Pancreas (tissue), 10 donors: ENCODE measurements around the gene IL20RA. TPM values are rescaled to one million over a fixed set of nuclear protein-coding genes. Genes with fewer than 3 reads are reported as not detected.

Experiments used
- ATAC-seq, 4 donors: fragments of 200-7000 bp; cut with Tn5 transposase; one replicate each; pipeline versions ENCODE4 v1.8.0 to v1.9.1; 2020; ENCODE audit warnings: mild to moderate bottlenecking in 4 of 4, moderate library complexity in 4 of 4
- DNase-seq, 6 donors: peaks; one replicate each; pipeline ENCODE4 v3.0.0-alpha.2; 2020
- FAIRE-seq: peaks from 2 replicates; lab custom pipeline; 2012; peaks lifted over from hg19 to GRCh38; lab: Jason Lieb, UNC
- H3K27ac ChIP-seq, 4 donors: fragments of 200-600 bp; sonication (generic); 1 replicate in 3 of 4; 2 replicates in 1 of 4; pipeline versions ENCODE4 v1.5.0 to v1.8.0; 2020
- H3K27me3 ChIP-seq, 4 donors: fragments of 200-600 bp; one replicate each; pipeline ENCODE4 v1.8.0; 2021
- H3K36me3 ChIP-seq, 3 donors: fragments of 200-600 bp; sonication (generic) in 1 of 3; one replicate each; pipeline versions ENCODE4 v1.5.0 to v1.8.0; 2020 to 2021
- H3K4me1 ChIP-seq, 3 donors: fragments of 200-600 bp; one replicate each; pipeline ENCODE4 v1.8.0; 2021
- H3K4me3 ChIP-seq, 4 donors: fragments of 200-600 bp; sonication (generic) in 2 of 4; one replicate each; pipeline versions ENCODE4 v1.5.0 to v1.8.0; 2020 to 2021
- H3K9me3 ChIP-seq, 4 donors: fragments of 200-600 bp; one replicate each; pipeline ENCODE4 v1.8.0; 2021
- WGBS, 2 donors: extraction: QIAGEN DNeasy Blood & Tissue Kit; methylation state at CpG; one replicate each; pipeline ENCODE4 v1.1.7; 2013; 5-methylcytosine and 5-hydroxymethylcytosine counted together
- intact Hi-C, 3 donors: fragments of 100-400 bp; cut with DNase I; formaldehyde crosslinking; loops; one replicate each; pipeline versions ENCODE4 v1.11.1 to v1.14.2; 2022
- polyA plus RNA-seq, 2 donors: library from polyadenylated mRNA; stranded (reverse); fragments of 200-250 nt; gene quantifications; one replicate each; pipeline ENCODE4 v1.2.3, GENCODE V29; 2013
- total RNA-seq, 6 donors: library from RNA; stranded (reverse); fragmentation: NEBNext Ultra II Directional in 4 of 6; extraction: Animal tissue kit (Norgen Biotek cat#: 25700) in 4 of 6; gene quantifications; one replicate each; pipeline versions ENCODE4 v1.2.1 to v1.2.4, GENCODE V29; 2021 to 2023
- TF ChIP-seq, protein P1 (sequence below), 4 donors: fragments of 200-600 bp; sonication (generic) in 3 of 4; IDR thresholded peaks; one replicate each; pipeline versions ENCODE4 v1.5.0 to v1.8.0; 2021; ENCODE audit warnings: antibody characterized with exemption in 4 of 4
- donor health status: healthy with polysubstance abuse.
- donor health status: DM: no; HTN: no; CAD: no; lungs with moderate emphysema.
- donor health status: DM: no; HTN: no; CAD: no.
- donor health status: control.
- donor health status: control.
- donor health status: Bipolar disorder and iron deficiency.
- donor health status: DM: yes; HTN: yes; CAD: no.
- donor health status: DM: no; HTN: no; CAD: no.
- donor health status: DM: no; HTN: no; CAD: no.
- donor health status: DM: yes; HTN: yes; CAD: no.

IL20RA gene
- total and polyA plus RNA-seq, 8 donors, result 5.5 to 22.2 (median 9.0) TPM

DNA sequence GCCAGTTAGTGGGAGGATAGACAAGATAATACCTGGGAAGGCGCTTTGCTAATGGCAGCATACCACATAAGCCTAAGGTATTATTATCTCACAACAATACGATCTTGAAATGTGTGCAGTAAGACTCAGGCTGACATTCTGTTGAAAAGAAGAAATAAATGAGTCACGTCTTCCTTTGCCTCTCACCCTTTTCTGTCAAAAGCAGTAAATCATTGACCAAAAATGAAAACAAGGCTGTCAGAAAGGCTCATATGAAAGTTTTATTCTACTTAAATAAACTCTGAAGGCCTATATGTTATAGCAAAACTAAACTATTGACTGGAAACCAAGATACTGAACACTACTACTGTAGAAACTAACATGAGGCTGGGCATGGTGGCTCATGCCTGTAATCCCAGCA, 43.1 kb upstream of the IL20RA start:
- H3K36me3 ChIP-seq, result no peaks in the 10 kb centered on the region
- FAIRE-seq (no peak), DNase-seq (no peak), ATAC-seq (no peak)
- no peak overlapping the region for H3K27ac ChIP-seq
- H3K27me3 ChIP-seq, result peaks cover 0 to 3% (median 0%) of the 10 kb centered on the region in 4 donors
- TF ChIP-seq, protein P1, sequence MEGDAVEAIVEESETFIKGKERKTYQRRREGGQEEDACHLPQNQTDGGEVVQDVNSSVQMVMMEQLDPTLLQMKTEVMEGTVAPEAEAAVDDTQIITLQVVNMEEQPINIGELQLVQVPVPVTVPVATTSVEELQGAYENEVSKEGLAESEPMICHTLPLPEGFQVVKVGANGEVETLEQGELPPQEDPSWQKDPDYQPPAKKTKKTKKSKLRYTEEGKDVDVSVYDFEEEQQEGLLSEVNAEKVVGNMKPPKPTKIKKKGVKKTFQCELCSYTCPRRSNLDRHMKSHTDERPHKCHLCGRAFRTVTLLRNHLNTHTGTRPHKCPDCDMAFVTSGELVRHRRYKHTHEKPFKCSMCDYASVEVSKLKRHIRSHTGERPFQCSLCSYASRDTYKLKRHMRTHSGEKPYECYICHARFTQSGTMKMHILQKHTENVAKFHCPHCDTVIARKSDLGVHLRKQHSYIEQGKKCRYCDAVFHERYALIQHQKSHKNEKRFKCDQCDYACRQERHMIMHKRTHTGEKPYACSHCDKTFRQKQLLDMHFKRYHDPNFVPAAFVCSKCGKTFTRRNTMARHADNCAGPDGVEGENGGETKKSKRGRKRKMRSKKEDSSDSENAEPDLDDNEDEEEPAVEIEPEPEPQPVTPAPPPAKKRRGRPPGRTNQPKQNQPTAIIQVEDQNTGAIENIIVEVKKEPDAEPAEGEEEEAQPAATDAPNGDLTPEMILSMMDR (IDR thresholded peaks at IDR 0.05), result no peak
- H3K4me3 ChIP-seq, result no peak overlapping the region
- no peaks in the 10 kb centered on the region for H3K9me3 ChIP-seq
- WGBS, 2 donors, result 60 to 70% methylated on average over 3 of the region's 3 CpGs
- no peaks in the 10 kb centered on the region for H3K4me1 ChIP-seq
- intact Hi-C loops, result no loop called here

DNA sequence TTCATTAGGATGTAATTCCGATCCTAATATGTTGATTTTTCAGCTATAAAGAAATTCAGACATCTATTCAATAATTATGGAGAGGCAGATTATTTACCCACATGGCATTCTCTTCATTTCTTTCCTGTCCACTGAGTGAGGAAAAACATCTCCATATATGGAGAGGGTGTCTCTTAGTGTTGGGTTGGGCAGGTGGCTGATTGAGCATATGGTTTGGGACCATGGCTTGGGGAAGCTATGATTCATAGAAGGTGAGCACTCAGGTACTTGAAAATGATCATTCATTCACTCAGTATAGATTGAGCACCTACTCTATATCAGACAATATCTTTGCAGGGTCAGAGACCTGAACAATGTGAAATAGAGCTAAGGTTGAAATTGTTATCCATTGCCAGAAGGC, 41.3 kb upstream of the IL20RA start:
- FAIRE-seq (no peak), DNase-seq (no peak), ATAC-seq (no peak)
- peak overlapping the region in 1 of 4 donors; percentile 19 for H3K27ac ChIP-seq
- H3K27me3 ChIP-seq, result peaks cover 0 to 3% (median 0%) of the 10 kb centered on the region in 4 donors
- H3K9me3 ChIP-seq, result no peaks in the 10 kb centered on the region
- intact Hi-C loops, result no loop called here
- H3K4me1 ChIP-seq, result no peaks in the 10 kb centered on the region
- no peaks in the 10 kb centered on the region for H3K36me3 ChIP-seq
- no peak overlapping the region for H3K4me3 ChIP-seq
- WGBS, 2 donors, result 80 to 95% methylated on average over 1 of the region's 1 CpG
- TF ChIP-seq, protein P1 (IDR thresholded peaks at IDR 0.05), result no peak

DNA sequence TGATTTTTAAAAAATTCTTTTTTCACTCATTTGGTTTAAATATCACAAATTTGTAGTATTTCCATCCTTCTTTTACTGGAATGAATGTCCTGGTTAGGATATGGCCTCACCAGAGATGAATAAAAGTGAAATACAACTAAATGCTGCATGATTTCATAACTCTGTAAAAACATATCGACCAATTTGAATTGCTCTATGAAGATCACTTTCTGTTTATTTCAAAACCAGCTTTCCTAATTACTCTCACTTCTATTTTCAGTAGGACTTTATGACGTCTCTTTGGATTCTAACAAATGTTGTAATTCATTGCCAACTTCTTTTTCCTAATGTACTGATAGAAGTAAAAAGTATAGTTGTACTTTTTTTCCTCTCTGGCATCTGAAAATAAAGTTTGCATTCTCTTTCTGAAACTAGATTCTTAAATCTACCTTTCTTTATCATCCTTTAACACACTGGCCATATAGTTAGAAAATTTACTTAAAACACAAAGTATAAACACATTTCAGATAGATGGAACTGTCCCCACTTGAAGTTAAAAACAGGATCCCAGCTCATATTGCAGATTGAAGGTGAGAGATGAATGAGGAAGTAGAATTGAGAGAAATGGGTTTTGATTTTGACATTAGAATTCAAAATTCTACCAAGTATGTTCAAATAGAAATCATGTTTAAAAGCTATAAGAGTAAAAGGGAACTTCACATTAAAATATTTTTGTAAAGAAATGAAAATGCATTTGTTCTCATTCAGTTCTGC, 40.3 kb upstream of the IL20RA start:
- H3K4me3 ChIP-seq, result no peak overlapping the region
- peaks cover 0 to 3% (median 0%) of the 10 kb centered on the region in 4 donors for H3K27me3 ChIP-seq
- no peaks in the 10 kb centered on the region for H3K36me3 ChIP-seq
- H3K27ac ChIP-seq, result peak overlapping the region in 1 of 4 donors; percentile 19
- ATAC-seq, result no peak
- no peak for DNase-seq
- no peaks in the 10 kb centered on the region for H3K9me3 ChIP-seq
- no peaks in the 10 kb centered on the region for H3K4me1 ChIP-seq
- peak; percentile 9 for FAIRE-seq
- intact Hi-C loops, result no loop called here
- TF ChIP-seq, protein P1 (IDR thresholded peaks at IDR 0.05), result no peak
- WGBS, 2 donors, result 37 to 47% methylated on average over 2 of the region's 2 CpGs

GRCh38 chr6:137084090-137084489, 39.3 kb upstream of the IL20RA start:
- intact Hi-C loops, result no loop called here
- FAIRE-seq (no peak), ATAC-seq (no peak), DNase-seq (no peak)
- WGBS, 2 donors, result 82 to 87% methylated on average over 4 of the region's 4 CpGs
- Histone ChIP-seq H3K27ac (no peak overlapping the region), H3K4me3 (no peak overlapping the region), H3K27me3 (peaks cover 0 to 3% (median 0%) of the 10 kb centered on the region in 4 donors), H3K9me3 (no peaks in the 10 kb centered on the region), H3K36me3 (no peaks in the 10 kb centered on the region), H3K4me1 (no peaks in the 10 kb centered on the region)
- TF ChIP-seq, protein P1 (IDR thresholded peaks at IDR 0.05), result no peak

DNA sequence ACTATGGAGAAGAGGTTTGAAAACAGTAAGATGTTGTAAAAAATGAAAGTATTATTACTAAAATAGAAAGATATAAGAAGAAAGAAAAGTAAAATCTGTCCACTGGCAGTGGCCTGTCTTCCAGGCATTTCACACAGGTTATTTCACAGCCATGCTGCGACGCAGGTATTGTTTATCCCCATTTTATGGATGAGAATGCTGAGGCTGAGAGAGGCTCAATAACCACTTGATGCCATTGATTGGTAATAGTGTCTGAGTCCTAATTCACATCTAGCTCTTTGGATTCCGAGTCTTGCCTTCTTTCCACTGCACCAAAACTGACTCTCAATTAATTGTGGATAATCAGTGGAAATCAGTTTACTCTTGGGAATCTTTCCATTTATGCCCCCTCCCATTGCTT, 37.2 kb upstream of the IL20RA start:
- no peaks in the 10 kb centered on the region for H3K36me3 ChIP-seq
- no peak for ATAC-seq
- intact Hi-C loops, result no loop called here
- no peak for FAIRE-seq
- H3K27me3 ChIP-seq, result no peaks in the 10 kb centered on the region
- WGBS, 2 donors, result 88 to 96% methylated on average over 3 of the region's 3 CpGs
- TF ChIP-seq, protein P1 (IDR thresholded peaks at IDR 0.05), result no peak
- no peak overlapping the region for H3K4me3 ChIP-seq
- H3K4me1 ChIP-seq, result no peaks in the 10 kb centered on the region
- no peak overlapping the region for H3K27ac ChIP-seq
- DNase-seq, result no peak
- no peaks in the 10 kb centered on the region for H3K9me3 ChIP-seq
